Head of caudate nucleus (tissue), 42 donors: ENCODE measurements around the gene HAUS7.
A peak's percentile ranks its signal among the peaks of the same experiment; 100 is the strongest.

Experiments used
- DNase-seq, 42 donors: peaks; one replicate each; pipeline versions ENCODE4 v3.0.0 to v3.0.0-alpha.2; 2020 to 2021; ENCODE audit warnings: mixed read lengths in 7 of 42
- intact Hi-C: fragments of 100-400 bp; cut with DNase I; formaldehyde crosslinking; loops from one replicate; pipeline ENCODE4 v1.15.0; 2022

HAUS7 gene

DNA sequence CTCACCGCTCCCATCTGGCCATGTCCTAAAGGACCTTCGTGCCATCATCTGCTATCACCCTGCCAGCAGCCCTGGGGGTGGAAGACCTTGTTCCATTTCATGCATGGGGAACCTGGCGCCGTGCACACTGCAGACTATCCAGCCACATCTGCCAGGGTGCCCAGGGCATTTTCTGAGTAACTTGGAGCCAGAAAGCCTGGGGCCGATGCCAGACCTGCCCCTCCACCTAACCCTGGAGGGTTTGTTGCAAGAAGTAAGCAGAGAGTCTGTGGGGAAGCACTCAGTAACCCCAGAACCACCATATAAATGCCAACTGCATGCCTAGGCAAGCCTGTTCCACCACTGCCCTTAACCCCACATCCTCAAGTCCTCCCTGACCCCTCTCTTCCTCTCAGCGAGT lies 7.3 kb downstream of the HAUS7 start:
- DNase-seq = no peak
- intact Hi-C loops = no loop called here

GRCh38 chrX:153462291-153462690 lies 8.1 kb downstream of the HAUS7 start:
- no peak for DNase-seq
- intact Hi-C loops = no loop called here

GRCh38 chrX:153460826-153461225 lies 9.6 kb downstream of the HAUS7 start:
- peak in 41 of 42 donors; percentile 34 to 79 (median 60) for DNase-seq
- intact Hi-C loops = no loop called here

DNA sequence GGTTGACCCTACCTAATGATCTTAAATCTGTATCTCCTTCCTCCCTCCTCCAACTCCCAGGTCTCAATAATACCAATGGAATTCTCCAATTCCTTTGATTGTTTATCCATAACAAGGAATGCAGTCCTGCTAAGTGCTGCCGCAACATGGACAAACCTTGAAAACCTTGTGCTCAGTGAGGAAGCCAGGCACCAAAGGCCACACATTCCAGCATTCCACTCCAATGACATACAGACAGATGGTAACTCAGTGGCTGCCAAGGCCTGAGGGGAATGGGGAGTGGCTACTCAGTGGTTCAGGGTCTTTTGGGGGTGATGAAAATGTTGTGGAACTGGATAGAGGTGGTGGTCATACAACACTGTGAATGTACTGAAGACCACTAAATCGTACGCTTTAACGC lies 10.4 kb downstream of the HAUS7 start:
- intact Hi-C loops = no loop called here

GRCh38 chrX:153458476-153458875 lies 11.9 kb downstream of the HAUS7 start:
- no peak for DNase-seq
- intact Hi-C loops = no loop called here

More for the DNA sequence above, 10.4 kb downstream of the HAUS7 start:
- DNase-seq = no peak

DNA sequence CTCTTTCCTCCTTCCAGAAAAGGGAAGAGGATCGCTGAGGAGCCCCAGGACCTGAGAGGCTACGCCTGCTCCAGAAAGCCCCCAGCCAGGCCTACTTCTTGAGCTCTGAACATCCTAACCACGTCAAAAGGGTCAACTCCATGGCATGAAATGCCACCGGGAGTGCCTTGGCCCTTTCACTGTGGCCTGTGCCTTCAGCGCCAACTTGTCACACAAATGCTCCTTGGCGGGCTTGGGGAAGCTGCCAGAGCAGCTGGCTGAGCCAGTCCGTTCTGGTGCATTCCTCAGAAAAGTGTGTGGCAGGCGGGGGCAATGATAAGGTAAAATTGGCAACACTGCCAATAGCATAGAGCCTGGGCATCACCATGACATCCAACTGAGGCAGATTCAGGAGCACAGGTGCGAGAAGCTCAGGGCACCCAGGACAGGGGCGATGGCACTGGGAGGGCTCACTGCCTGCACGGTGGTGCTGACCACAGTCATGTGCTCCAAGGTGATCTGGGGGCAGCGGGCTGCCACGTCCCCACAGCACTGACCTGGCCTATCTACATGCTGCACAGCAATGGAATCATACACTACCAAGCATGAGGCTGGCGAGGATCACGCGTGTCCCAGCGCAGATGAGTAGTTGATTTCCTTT lies 12.4 kb downstream of the HAUS7 start:
- intact Hi-C loops = no loop called here
- DNase-seq = no peak

DNA sequence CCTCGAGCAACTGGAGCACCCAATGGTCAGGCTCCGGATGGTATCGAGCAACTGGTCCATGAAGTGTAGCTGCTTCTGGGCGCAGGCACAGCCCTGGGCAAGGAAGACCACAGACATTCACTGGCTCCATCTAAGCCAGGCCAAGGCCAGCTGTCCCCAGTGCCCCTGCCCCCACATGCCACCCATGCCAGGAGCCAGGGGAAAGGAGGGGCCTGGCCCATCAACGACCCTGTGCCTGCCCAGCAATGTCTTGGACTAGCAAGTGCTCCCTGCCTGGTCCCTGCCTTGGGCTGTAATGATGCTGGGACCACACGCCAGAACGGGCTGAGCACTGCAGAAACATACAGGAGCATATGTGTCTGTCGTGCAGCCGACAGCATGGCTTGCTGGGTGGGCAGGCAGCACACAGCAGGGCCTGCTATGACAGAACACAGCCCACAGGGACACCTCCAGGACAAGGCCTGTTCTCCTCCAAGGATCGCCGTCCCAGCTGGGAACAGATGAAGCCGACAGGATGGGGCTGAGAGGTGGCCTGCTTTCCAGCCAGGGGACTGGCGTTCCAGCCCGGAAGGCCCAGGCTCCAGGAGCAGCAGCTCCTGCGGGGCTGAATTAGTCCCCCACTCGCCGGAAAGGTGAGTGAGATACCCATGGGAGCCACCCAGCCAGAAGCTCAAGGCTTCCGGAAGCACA lies 13.1 kb downstream of the HAUS7 start:
- DNase-seq = no peak
- intact Hi-C loops = no loop called here

- no peak for DNase-seq
- intact Hi-C loops = no loop called here
Measured at GRCh38 chrX:153456704-153457103, 13.7 kb downstream of the HAUS7 start.

GRCh38 chrX:153456161-153456560 lies 14.2 kb downstream of the HAUS7 start:
- intact Hi-C loops = no loop called here
- DNase-seq = peak in 17 of 42 donors; percentile 10 to 53 (median 34)

GRCh38 chrX:153455571-153455970 lies 14.8 kb downstream of the HAUS7 start:
- intact Hi-C loops = no loop called here
- no peak for DNase-seq

GRCh38 chrX:153454901-153455550 lies 15.3 kb downstream of the HAUS7 start:
- intact Hi-C loops = no loop called here

GRCh38 chrX:153450949-153451277 lies 19.5 kb downstream of the HAUS7 start:
- intact Hi-C loops = no loop called here
- DNase-seq = no peak

More at GRCh38 chrX:153454901-153455550, 15.3 kb downstream of the HAUS7 start:
- no peak for DNase-seq

DNA sequence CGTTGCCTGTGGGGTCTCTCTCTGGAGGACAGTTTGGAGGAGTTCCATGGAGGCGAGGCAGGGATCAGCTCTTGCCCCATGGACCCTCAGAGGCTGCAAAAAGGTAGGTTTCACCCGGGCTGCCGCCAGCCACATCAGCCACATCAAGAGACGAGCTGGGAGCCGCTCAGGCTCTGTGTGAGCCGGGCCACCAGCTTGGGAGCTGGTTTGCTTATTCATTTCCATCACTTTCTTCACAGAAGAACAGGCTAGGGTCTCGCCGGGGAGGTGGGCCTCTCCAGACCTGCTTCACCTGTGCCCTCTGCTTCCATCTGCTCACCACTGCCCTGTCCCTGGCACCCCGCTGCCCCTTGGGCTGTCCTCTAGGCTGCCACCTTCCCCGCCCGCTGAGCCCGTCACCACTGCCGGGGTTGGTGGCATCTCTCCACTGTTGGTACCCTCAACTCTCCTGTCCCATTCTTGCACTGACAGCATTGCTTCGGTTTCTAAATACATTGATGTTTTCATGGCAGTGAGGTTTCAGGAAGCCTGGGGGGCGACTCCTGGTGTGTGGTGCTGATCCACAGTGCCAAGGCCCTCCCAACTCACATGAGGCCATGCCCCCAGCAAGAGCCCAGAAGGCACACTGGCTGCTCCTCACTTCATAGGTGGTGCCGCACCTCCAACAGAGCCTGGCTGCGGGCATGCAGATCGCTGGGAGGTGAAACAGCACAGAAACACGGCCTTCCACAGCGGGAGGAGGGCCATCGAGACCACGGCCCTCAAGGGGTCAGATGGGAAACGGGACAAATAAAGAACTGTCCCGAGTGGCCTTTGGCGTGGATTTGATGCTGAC lies 20.0 kb downstream of the HAUS7 start:
- DNase-seq = peak in 1 of 42 donors; percentile 4
- intact Hi-C loops = no loop called here

- intact Hi-C loops = no loop called here
- peak in 1 of 42 donors; percentile 20 for DNase-seq
Measured at GRCh38 chrX:153449368-153450113, 20.8 kb downstream of the HAUS7 start.

DNA sequence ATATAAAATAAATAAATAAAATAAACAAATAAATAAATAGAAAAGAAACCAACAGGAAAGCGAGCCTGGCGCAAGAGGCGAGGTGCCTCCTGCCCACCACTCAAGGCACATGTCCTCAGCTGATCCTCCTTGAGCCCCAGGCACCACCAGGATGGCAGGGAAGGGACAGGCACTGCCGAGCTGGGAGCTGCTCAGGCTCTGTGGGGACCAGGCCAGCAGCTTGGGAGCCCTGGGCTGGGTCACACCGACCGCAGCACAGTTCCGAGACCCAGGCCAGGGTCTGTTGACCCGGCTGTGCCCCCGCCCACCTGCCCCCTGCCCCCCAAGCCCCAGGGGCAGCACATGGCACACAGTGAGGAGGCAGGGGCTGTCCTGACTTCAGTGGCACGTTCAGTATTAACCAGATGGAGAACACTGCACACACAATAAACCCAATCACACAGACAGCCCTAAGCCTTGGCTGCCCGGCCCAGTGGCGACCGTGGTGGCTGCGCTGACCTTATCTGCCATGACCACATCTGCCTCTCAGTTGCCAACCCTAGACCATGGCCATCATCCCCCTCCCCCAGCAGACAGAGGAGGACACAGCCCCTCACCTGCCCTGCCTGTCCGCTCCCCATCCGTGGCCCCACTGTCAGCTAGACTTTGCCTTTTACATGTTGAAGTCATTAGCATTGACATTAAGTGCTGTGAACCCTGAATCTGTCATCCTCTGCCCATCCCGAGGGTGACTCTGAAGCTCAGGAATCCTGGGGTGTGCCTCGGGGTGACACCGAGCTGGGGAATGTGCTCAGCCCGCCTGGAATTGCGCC lies 21.6 kb downstream of the HAUS7 start:
- intact Hi-C loops = no loop called here
- DNase-seq = peak in 1 of 42 donors; percentile 10

DNA sequence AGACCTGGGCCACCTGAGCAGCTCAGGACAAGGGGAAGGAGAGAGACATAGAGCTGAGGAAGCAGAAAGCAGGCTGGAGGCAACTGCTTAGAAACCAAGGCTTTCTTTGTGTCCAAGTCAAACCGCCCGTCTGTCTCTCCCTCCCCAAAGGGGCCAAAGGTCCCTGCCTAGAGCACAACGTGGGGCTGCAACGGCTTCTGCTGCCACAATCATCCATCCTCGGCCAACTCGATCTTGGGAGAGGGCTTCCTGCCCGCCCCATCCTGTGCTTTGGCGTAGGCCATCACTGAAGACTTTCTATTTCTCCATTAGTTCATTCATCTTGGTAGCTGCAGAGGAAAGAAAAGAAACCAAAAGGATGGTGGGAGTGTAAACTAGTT lies 22.8 kb downstream of the HAUS7 start:
- DNase-seq = no peak

GRCh38 chrX:153446950-153447580 lies 23.3 kb downstream of the HAUS7 start:
- DNase-seq = no peak
- intact Hi-C loops = no loop called here

More for the DNA sequence above, 22.8 kb downstream of the HAUS7 start:
- intact Hi-C loops = no loop called here

GRCh38 chrX:153446636-153446936 lies 23.8 kb downstream of the HAUS7 start:
- intact Hi-C loops = no loop called here
- no peak for DNase-seq
